GM04504 (cell line): Measurements from ENCODE around the gene GORASP1.

Experiments used
- DNase-seq: peaks from one replicate; pipeline ENCODE4 v3.0.0-alpha.2; 2012; ENCODE audit warnings: low read depth

The GORASP1 gene

DNA sequence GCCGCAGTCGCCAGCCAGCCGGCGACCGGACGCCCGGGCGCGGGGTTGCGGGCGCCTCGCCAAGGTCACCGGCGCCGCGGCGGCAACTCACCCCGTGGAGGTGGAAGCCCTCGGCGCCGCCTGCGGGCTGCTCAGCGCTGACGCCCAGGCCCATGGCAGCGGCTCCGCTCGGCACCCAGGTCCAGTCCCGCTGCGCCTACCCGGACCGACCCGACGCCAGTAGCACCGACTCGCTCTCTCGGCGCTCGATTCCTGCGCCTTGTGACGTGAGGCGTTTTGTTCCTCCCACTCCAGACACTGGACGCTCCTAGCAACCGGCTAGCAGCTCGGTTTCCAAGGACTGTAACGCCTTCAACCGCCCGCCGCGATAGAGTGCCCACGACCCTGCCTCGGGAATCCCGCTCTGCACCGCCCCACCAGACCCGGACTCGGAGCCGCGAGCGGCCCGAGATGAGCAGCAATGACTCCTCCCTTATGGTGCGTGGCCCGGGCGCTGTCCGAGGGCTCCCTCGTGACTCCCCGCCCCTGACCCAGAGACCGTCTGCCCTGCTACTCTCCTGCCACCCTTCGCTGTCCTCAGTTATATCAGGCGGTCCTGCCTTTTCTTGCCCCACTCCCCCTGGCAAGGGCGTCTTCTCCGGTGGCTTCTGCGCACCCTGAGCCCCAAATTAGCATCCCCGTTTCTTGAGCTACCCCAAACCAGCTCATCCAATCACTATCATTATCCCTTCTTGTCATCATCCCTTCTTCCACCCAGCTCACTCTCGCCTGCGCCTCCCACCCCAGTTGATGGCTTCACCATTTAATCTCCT is at the start of gene GORASP1, which contains the start of gene TTC21A:
TSS of gene GORASP1 (minus strand) at position 240 of the 812 bp plus-strand sequence. CDS start at position 154, 86 bp downstream.
TSS of gene TTC21A (plus strand) at position 293 of the 812 bp plus-strand sequence. CDS start at position 451, 158 bp downstream.
- DNase-seq = peak; percentile 75

DNA sequence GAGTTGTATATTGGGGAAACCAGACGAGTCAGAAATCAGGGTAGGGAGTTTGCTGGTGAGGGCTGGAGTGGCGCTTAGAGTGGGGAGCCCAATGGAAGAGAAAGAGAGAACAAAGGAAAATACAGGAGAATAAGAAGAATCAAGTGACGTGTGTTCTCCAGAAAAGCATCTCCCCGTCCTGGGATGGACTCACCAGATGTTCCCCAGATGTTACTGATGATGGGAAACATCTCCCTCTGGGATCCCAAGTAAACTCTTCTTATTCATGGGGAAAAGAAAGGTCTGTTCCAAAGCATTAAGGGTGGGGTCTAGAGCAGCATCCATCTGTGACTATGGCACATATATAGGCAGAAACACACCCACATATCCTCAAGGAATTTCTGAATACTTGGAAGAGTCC is 49.0 kb upstream of the GORASP1 start:
- no peak for DNase-seq

DNA sequence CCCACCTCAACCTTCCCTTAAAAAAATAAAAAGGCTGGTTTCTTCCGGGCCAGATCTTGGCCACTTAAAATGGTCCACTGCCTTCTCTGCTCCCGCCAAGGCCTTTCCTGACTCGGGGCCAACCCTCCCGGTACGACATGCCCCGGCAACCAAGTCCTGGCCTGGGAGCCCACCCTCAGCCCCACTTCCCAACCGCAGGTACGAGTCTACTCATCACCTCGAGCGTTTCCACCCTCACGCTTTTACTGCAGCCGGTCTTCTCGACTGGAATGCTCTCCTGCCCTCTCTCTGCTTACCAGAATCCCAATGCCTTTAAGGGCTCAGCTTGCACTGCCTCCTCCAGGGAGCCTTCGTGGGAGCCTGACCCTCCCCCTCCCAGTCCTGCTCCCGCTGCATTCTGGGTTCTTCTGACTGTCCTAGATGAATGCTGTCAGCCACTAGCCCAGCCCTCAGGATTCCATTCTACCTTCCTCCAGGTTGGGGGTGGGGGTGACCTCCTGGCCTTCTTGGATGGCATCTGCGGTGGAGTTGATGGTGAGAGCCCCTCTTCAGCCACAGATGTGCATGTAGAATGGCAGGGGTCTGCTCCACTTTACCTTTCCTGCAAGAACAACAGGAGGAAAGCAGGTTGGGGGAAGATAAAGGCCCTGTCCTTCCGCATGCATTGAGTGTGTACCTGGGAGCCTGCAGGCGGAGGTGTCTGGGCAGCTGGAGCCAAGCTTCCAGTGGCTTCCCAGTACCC is 47.0 kb upstream of the GORASP1 start:
- no peak for DNase-seq

DNA sequence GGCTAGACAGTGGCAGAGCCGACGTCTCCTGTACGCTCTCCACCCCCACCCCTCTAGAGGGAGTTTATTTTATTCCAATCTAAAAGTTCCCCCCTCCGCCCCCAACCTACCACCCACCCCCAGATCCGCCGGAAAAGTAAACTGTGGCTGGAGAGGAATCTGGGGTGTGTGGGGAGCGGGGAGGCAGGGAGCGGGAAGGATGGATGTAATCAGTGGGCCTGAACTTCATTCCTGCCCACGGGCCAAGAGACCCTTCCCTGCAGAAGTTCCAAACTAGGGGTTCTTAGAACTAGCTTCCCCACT is 46.5 kb upstream of the GORASP1 start:
- DNase-seq = no peak

DNA sequence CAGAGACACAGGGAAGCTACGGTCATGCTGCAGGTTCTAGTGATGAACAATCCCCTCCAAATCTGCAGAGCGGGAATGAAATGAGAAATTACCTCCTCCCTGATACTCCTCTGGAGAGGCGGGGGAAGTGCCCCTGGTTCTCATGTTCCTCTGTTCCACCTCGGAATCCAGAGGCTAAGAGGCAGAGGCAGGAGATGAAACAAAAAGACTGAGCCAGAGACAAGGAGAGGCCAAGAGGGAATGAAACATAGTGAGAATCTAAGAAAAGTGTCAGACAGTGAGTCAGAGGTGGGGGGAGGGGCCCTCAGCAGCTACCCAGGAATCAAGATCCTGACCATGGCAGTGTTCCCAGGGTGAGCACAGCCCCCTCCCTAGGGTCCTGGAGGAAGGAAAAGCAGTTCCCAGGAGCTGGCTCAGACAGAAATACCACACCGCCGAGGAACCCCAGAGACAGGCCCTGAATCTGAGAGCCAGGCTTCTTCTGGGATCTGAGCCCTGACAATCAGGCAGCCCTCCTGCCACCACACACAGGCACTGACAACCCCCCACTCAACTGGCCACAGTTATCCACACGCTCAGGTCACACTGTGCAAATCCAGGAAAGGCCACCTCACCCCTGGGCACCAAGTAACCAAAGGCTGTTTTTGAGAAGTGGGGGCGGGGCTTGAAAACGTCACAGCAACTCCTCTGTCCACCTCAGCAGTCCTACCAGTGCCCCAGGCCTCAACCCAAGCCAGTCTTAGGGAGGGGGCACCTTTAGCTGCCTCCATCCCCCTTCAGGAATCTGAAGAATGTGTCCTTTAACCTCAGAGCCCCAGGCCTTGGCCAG is 43.6 kb upstream of the GORASP1 start:
- DNase-seq = peak; percentile 88

DNA sequence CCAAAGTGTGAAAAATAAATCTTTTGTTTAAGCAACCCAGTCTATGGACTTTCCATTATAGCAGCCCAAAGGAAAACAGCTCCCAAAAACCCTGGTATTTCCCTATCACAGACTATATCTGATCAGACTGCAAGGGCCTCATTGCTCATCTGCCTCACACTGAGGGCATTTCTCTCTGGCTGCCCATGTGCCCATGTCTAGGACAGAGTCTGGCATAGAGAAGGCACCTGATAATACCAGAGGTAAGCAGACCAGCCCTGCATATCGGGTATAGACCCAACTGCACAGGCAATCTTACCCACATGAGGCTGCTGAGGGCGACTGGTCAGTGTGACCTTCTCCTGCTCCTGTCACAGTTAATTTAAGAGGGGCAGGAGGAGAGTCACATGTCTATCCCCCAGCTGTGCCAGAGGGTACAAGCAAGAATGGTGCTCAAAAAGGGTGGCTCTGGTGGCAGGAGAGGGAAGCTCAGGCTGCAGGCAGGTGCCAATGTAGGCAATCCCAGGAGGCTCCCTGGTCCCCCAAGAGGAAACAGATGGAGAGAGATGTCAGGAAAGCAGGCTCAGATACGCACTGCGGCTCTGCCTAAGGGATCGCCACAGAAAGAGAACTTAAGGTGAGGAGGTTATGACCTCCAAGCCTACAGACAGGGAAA is 42.8 kb upstream of the GORASP1 start:
- DNase-seq = no peak

DNA sequence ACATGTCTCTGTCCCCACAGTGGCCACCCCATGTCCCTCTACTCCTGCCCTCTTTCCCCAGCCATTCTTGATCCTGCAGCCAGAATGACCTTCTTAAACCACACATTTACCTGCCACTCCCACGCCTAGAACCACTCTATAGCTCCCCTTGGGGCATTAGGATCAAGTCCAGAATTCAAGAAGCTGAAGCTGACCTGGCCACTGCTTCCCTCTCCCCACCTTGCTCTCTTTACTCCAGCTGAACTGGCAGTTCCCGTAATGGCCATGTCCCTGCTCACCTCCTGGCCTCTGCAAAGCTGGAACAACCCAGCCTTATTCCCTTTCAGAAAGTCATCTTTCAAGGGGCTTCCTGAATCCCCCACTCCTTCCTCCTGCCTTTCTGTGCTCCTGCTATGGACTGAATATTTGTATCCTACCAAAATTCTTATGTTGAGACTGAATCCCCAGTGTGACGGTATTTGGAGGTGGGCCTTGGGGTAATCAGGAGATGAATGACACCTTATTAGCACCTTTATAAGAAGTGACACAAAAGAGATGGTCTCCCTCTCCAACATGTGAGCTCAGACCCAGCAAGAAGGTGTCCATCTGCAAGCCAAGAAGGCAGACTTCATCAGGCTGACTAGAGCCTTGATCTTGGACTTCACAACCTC is 42.2 kb upstream of the GORASP1 start:
- DNase-seq = no peak

DNA sequence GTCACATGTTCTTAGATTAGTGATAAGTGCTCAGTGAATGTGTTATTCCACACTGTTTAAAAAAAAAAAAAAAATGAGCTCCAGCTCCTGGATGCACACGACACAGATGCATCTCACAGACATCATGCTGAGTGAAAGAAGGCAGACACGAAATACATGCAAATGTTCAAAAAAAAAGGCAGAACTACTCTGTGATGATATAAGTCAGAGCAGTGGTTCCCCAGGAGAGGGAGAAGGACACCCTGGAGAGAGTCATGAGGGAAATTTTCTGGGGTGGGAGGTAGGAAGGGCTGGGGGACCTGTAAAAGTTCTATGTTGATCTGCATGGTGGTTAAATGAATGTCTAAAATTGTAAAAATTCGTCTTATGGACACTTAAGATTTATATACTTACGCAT is 41.6 kb upstream of the GORASP1 start:
- DNase-seq = no peak

DNA sequence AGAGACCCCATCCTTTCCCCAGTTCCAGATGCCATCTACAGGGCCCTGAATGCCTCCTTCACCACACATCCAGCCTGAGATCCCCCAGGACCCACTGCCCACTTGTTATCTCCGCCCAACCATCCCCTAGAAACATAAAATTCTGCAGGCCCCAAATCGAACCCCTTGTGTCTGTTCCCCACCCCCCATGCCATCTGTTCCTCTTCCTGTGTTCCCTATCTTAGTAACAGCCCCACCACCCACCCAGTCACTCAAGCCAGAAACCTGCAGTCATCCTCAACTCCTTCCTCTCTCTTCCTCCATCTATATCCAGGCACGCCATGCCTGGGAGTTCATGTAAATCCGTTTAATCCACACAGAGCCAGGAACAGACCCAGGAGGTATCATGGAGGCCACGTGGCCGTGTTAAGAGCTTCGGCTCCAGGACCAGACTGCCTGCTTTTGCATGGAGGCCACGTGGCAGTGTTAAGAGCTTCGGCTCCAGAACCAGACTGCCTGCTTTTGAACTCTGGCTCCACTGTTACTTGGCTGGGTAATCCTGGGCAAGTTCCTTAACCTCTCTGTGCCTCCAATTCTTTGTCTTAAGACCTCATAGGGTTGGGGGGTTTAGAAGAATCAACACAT is 41.1 kb upstream of the GORASP1 start:
- no peak for DNase-seq

DNA sequence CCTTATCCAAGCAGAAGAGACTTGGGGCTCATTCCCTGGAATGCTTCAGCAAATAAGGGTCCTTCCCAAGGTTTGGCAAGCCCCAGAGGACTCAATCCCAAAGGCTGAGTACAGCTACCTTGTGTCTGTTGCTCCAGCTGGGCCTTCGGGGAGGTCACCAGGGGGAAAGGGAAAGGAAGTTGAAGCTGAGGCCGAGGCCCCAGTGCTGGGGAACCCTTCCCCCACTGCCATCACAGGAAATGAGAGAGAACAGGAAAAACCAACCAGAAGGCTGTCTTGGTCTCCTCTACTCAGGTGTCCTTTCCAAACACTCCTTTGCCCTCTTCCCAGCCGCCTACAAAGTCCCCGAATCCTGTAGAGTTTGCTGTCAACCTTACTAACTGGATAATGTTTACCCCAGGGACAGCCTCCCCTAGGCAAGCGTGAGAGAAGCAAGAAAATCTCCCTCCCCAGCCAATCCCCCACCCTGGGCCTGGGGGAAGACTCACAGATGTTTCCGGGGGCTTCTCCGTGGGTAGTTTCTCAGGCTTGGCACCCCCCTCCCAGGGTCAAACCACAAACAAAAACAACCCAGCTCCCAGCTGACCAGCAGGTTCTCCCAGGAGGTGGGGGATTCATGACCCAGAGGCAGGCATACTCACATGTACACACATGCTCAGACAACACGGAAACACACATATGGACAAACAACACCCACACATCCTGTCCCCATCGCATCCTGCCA is 40.4 kb upstream of the GORASP1 start:
- DNase-seq = no peak

DNA sequence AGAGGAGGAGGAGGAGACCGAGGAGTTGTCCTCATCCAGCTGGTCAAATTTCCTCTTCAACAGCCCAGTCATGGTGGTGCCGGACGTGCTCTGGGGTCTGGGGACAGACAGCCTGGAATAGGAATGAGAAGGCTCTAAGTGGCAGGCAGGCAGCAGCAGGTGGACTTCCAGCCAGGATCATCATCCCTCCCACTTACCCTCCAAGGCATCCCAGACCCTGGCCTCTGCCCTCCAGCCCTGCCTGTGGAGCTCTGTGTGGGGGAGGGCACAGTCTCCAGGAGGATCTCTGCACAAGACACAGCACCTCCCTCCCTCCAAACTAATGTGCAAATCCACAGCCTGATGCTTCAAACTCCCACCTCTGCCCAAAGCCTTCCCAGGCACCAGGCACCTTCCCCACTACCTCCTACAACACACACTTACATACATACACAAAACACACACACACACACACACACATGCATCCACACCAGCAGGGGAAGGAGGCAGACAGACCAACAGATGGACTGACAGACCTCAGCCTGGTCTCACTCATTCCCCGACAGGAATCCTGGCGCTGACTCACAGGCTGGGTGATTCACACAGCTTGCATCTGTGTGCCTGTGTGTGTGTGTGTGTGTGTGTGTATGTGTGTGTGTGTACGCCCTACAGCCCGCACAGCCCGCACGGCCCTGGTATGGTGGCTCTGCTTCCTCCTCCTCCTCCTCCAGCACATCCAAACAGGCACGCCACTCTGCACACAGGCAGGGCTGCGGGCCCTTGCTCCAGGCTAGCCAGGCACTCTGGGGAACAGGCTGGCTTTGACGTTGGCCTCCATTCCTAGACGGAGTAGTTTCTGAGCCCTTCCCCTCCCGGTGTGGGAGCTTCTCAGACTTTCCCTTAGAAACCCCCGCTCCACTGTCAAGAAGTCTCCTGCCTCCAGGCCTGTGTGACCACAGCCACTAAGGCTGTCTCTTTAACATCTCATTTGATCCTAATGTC is 39.5 kb upstream of the GORASP1 start:
- peak; percentile 93 for DNase-seq

DNA sequence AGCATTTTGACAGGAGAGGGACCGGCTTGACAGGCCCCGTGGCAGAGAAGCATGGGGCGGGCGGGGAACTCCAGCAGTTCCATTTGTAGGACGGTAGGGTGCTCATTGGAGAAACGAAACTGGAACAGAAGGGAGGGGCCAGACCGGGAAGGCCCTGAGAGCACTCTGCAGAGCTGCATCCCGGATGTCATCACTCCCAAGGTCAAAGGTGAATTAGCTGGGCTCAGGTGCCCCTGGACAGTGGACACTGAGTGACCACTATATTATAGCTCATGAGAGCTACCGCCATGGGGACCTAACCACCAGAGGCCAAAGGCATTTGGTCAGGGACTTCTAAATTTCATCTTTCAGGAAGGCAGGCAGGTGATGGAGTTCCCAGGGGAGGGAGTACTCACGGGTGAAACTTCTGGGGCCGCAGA is 38.7 kb upstream of the GORASP1 start:
- DNase-seq = no peak

DNA sequence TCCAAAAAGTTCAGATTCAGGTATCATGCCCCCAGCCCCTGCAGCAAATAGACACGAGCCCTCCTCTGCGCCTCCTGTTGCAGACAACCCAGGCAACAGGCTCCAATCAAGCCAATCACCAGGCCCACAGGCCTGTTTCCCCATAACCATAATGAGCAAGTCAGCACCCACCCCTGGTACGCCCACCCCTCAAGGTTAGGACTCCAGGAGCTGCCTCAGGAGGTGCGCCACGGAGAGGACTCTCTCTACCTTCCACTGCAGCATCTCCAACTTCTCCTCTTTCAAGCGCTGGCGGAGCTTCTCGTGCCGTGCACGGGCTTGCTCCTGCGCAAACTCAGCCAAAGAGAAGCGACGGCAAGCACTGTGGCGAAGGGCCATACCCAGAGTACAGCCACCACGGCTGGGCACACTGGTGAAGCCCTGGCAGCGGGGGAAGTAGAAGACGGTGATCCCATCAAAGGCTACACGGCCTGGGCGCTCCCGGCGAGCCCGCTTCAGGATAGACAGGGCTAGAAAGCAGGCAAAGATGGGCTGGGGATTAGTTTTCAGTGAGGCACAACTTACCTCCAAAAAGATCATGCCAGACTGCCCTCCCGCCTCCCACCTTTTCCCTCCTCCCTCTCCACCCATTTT is 37.4 kb upstream of the GORASP1 start:
- no peak for DNase-seq

DNA sequence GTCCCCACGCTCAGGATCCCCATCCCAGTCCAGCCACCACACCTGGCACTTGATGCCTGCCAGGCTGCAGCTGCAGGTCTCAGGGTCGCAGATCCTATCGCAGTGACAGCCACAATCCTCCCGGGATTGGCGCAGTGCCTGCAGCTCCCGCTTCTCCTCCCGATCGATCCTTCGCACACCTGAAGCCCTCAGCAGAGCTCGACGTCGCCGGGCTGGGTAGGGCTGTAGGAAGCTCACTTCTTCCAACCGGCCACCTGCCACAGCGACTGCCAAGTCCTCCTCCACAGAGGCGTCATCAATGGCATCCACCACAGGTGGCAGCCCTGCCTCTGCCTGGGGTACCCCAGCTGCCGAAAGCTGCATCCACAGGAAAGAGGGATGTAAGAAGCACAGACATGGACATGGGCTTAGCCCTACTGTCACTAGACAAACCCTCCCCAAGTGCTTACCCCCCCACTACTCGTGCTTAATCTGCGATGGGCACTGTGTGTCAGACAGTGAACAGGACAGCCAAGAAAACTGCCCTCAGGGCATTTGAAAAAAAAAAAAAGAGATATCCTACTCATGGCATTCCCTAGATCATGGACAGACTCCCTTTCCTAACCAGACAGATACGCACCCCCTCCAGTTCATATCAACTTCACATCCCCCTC is 36.8 kb upstream of the GORASP1 start:
- no peak for DNase-seq

DNA sequence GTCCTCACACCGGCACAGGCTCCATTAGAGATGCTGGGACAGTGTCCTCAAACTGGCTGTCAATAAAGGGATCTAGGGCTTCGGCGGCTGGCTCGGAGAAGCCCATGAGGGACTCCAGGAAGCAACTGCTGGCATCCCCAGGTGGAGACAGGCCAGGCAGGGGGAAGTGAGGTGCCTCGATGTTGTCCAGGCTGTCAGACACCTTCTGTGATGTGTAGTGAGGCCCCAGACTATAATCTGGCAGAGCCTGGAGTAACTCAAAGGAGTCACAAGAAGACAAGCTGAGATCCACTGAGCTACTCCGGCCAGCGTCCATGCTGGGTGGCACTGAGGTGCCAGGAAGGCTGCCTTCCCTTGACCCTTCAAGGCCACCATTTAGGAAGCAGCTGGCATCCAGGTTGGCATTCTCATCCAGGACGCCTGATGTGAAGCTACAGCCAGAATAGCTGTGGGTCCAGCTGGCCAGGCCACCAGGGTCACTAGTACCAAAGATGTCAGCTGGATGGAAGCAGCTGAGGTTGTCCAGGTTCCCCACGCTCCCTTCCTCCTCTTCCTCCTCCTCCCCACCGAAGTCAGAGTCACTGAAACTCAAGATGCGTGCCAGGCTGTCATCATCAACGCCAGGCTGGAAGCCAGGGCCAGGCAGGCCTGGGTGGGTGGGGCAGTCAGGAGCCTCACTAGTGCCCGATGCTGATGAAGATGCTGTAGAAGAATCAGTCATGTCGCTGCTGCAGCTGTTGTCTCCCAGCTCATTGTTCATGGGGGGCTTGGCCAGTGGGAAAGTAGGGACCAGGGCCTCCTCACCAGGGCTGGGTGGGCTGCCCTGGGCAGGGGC is 35.8 kb upstream of the GORASP1 start:
- no peak for DNase-seq

DNA sequence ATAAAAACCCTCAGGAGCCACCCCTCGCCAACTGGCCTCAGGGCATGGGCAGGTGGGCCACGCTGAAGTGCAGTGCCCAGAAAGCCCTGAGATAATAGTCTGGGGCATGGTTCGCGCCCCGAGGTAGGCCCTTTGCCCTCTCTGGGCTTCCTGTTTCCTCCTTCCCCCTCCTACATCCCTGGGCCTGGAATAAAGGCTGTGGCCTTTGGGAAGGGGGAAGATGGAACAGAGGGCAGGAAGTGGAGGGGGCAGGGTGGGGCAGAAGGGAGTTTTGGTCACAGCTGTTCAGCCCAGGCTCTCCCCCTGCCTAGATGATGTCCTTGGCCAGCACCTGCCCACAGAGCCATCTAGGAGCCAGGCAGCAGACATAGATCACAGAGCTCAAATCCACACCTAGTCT is 34.6 kb upstream of the GORASP1 start:
- no peak for DNase-seq
